SU-DHL-6 (cell line): Measurements from ENCODE around the gene LAMB4.

Experiments
- EZH2phosphoT487 ChIP-seq: fragments of 200-600 bp; sonication (generic), shearing (Covaris generic); conservative IDR thresholded peaks from 2 replicates; pipeline ENCODE4 v1.6.1; 2018; ENCODE audit warnings: mild to moderate bottlenecking, antibody characterized with exemption, low read length, moderate library complexity, mixed read lengths
- TF ChIP-seq, protein P1 (sequence below): fragments of 200-600 bp; sonication (generic); IDR thresholded peaks from one replicate; pipeline ENCODE4 v1.5.1; 2017; ENCODE audit warnings: antibody characterized with exemption, mild to moderate bottlenecking, low read length, moderate library complexity; ENCODE audit not compliant: insufficient read depth, poor library complexity, severe bottlenecking

DNA sequence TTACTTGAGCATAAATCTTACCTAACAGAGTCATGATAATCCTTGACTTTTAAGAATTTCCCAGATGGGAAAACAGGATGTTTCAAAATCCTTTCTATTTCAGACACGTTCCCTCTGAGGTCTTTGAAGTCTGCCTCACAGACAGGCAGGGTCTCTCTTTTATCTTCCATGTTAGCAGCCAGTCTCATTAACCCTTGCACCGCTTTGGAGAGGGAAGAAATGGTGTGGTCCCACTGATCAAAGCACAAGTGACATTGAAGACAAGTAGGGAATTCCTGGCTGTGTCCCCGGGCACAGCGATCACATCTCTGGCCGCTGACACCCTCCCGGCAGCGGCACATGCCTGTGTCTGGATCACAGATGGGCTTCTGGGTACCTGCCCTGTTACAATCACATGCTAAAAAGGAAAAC, 74.5 kb downstream of the LAMB4 start:
- TF ChIP-seq, protein P1, sequence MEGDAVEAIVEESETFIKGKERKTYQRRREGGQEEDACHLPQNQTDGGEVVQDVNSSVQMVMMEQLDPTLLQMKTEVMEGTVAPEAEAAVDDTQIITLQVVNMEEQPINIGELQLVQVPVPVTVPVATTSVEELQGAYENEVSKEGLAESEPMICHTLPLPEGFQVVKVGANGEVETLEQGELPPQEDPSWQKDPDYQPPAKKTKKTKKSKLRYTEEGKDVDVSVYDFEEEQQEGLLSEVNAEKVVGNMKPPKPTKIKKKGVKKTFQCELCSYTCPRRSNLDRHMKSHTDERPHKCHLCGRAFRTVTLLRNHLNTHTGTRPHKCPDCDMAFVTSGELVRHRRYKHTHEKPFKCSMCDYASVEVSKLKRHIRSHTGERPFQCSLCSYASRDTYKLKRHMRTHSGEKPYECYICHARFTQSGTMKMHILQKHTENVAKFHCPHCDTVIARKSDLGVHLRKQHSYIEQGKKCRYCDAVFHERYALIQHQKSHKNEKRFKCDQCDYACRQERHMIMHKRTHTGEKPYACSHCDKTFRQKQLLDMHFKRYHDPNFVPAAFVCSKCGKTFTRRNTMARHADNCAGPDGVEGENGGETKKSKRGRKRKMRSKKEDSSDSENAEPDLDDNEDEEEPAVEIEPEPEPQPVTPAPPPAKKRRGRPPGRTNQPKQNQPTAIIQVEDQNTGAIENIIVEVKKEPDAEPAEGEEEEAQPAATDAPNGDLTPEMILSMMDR, result no peak
- TF ChIP-seq EZH2phosphoT487, result no peak
